HG03469 (cell line): ENCODE results near the gene SP7.

Experiments
- ATAC-seq: cut with Tn5 transposase; IDR thresholded peaks from one replicate; pipeline ENCODE4 v1.9.1; 2021; ENCODE audit warnings: mild to moderate bottlenecking, moderate library complexity, moderate number of reproducible peaks; ENCODE audit not compliant: unreplicated experiment

The SP7 gene

DNA sequence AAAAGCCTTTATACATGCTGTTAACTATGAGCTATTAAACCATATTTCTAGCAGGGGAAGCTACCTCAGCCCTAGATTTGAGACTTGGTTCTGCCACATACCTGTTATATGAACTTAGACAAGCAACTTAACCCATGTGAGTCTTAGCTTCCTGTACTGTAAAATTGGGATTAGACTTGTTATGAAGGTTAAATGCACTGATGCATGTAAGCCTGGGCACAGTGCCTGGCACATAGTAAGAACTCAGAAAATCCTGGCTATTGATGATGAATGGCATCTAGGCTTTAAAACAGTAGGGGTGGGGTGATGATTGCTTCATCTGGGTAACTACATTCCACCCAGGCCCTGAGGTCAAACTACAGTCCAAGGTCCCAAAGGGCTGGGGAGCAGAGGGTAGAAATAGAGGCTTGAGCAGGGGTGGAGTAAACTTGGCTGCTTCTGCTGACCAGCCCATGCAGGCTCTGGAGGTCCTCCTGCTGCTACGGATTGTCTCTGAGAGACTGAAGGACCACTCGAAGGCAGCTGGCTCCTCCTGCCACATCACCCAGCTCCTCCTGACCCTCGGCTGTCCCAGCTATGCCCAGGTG lies 56.8 kb downstream of the SP7 start:
- no peak for ATAC-seq

DNA sequence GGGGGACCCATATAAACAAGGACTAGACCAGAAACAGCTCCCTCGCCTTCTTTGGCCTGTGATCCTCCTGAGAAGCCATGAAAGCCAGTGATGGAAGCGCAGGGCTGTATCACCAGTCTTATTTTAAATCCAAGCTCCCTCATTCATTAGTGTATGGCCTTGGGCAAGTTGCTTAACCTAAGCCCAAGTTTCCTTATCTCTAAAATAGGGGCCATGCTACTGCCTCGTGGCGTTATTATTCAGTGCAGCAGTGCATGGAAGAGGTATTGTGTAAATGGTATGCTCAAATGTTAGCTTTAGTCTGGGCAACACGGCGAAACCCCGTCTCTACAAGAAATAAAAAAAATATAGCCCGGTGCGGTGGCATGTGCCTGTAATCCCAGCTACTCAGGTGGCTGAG lies 58.2 kb downstream of the SP7 start:
- ATAC-seq, result no peak
